HepG2 (cell line): ENCODE data around the gene DNMT1. TPM values are rescaled to one million over a fixed set of nuclear protein-coding genes. Genes with fewer than 3 reads are reported as not detected.

Experiments used
- ATAD3A ChIP-seq: sonication (generic); formaldehyde crosslinking; IDR thresholded peaks from 2 replicates; pipeline ENCODE4 v1.4.0; 2020; ENCODE audit warnings: missing genetic modification reagents
- GATAD1 ChIP-seq: IDR thresholded peaks from 2 replicates; pipeline ENCODE4 v1.6.1; 2016; ENCODE audit warnings: missing genetic modification reagents, missing compliant biosample characterization
- MAF1 ChIP-seq: sonication (generic); formaldehyde crosslinking; IDR thresholded peaks from 2 replicates; pipeline ENCODE4 v1.5.0; 2020; ENCODE audit warnings: missing genetic modification reagents, borderline replicate concordance
- MBD4 ChIP-seq: IDR thresholded peaks from 2 replicates; pipeline ENCODE4 v1.6.1; 2012; ENCODE audit warnings: low read length, inconsistent platforms, borderline replicate concordance
- NCOA5 ChIP-seq: sonication (generic); formaldehyde crosslinking; IDR thresholded peaks from 2 replicates; pipeline ENCODE4 v1.4.0; 2020; ENCODE audit warnings: missing genetic modification reagents
- NFE2 ChIP-seq: sonication (generic); formaldehyde crosslinking; IDR thresholded peaks from 2 replicates; pipeline ENCODE4 v1.4.0; 2020; ENCODE audit warnings: missing genetic modification reagents
- NFRKB ChIP-seq: fragments of 450-650 bp; IDR thresholded peaks from 2 replicates; pipeline ENCODE4 v1.6.1; 2017
- PHF21A ChIP-seq: sonication (generic); formaldehyde crosslinking; IDR thresholded peaks from 2 replicates; pipeline ENCODE4 v1.5.0; 2020; ENCODE audit warnings: mild to moderate bottlenecking, missing genetic modification reagents
- POLR2G ChIP-seq: fragments of 200-400 bp; formaldehyde crosslinking; IDR thresholded peaks from 2 replicates; pipeline ENCODE4 v1.6.1; 2018; ENCODE audit warnings: mild to moderate bottlenecking, low read depth, low read length, moderate library complexity
- WIZ ChIP-seq: sonication (generic); formaldehyde crosslinking; IDR thresholded peaks from 2 replicates; pipeline ENCODE4 v1.5.1; 2020; ENCODE audit warnings: mild to moderate bottlenecking, missing genetic modification reagents
- ZBTB3 ChIP-seq: sonication (generic); formaldehyde crosslinking; IDR thresholded peaks from 2 replicates; pipeline ENCODE4 v1.4.0; 2020; ENCODE audit warnings: low read depth, mild to moderate bottlenecking, moderate library complexity, missing genetic modification reagents, borderline replicate concordance
- ZNF768 ChIP-seq: sonication (generic); formaldehyde crosslinking; IDR thresholded peaks from 2 replicates; pipeline ENCODE4 v1.4.0; 2020; ENCODE audit warnings: missing genetic modification reagents
- ZNF773 ChIP-seq: sonication (generic); formaldehyde crosslinking; IDR thresholded peaks from 2 replicates; pipeline ENCODE4 v1.4.0; 2020; ENCODE audit warnings: missing genetic modification reagents, borderline replicate concordance
- ZNF841 ChIP-seq: sonication (generic); formaldehyde crosslinking; IDR thresholded peaks from 2 replicates; pipeline ENCODE4 v1.8.1; 2023; ENCODE audit warnings: missing genetic modification reagents, borderline replicate concordance
- polyA plus RNA-seq, 8 experiments: library from polyadenylated mRNA; depleted of rRNA in 3 of 8; stranded (reverse) in 7 of 8; unstranded in 1 of 8; fragments of >200 nt; fragmentation: Illumina TruSeq in 4 of 8; extraction: Trizol in 4 of 8; gene quantifications; 2 replicates each; pipeline versions ENCODE4 v1.2.1 to v1.2.3, GENCODE V29; 2011 to 2016; ENCODE audit warnings: low read depth in 4 of 8, missing spikeins in 1 of 8, mixed read lengths in 1 of 8; ENCODE audit not compliant: insufficient read depth in 1 of 8
- total RNA-seq, 5 experiments: library from RNA; depleted of rRNA; stranded (reverse); fragments of >200 nt; fragmentation: Illumina TruSeq; extraction: Trizol; gene quantifications; 2 replicates each; pipeline ENCODE4 v1.2.3, GENCODE V29; 2016; ENCODE audit warnings: low read depth in 1 of 5
- TF ChIP-seq, protein P1 (sequence below): sonication (generic); formaldehyde crosslinking; IDR thresholded peaks from 2 replicates; pipeline ENCODE4 v1.5.1; 2020; ENCODE audit warnings: mild to moderate bottlenecking, missing genetic modification reagents, moderate library complexity
- TF ChIP-seq, protein P2 (sequence below): sonication (generic); formaldehyde crosslinking; conservative IDR thresholded peaks from 2 replicates; pipeline ENCODE4 v1.4.0; 2020; ENCODE audit warnings: missing genetic modification reagents
- TF ChIP-seq, protein P3 (sequence below): sonication (generic); formaldehyde crosslinking; IDR thresholded peaks from 2 replicates; pipeline ENCODE4 v1.4.0; 2020; ENCODE audit warnings: missing genetic modification reagents
- TF ChIP-seq, protein P4 (sequence below): IDR thresholded peaks from 2 replicates; pipeline ENCODE4 v1.6.1; 2016; ENCODE audit warnings: control low read depth
- TF ChIP-seq, protein P5 (sequence below): sonication (generic); formaldehyde crosslinking; IDR thresholded peaks from 2 replicates; pipeline ENCODE4 v1.5.1; 2020; ENCODE audit warnings: mild to moderate bottlenecking, missing genetic modification reagents, borderline replicate concordance
- TF ChIP-seq, protein P6 (sequence below): sonication (generic); formaldehyde crosslinking; conservative IDR thresholded peaks from 2 replicates; pipeline ENCODE4 v1.8.1; 2023; ENCODE audit warnings: missing genetic modification reagents

DNMT1 gene
- total and polyA plus RNA-seq, 2 of the 13 experiments (the other 11 are each of a cell fraction or from before 2014, with no cell fraction given), result 31.2 to 91.1 TPM

DNA sequence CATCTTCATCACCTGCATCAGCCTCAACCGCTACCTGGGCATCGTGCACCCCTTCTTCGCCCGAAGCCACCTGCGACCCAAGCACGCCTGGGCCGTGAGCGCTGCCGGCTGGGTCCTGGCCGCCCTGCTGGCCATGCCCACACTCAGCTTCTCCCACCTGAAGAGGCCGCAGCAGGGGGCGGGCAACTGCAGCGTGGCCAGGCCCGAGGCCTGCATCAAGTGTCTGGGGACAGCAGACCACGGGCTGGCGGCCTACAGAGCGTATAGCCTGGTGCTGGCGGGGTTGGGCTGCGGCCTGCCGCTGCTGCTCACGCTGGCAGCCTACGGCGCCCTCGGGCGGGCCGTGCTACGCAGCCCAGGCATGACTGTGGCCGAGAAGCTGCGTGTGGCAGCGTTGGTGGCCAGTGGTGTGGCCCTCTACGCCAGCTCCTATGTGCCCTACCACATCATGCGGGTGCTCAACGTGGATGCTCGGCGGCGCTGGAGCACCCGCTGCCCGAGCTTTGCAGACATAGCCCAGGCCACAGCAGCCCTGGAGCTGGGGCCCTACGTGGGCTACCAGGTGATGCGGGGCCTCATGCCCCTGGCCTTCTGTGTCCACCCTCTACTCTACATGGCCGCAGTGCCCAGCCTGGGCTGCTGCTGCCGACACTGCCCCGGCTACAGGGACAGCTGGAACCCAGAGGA is 80.6 kb downstream of the DNMT1 start (continued):
- TF ChIP-seq ZNF773, result no peak
- no peak; the same call in 1 of the 2 replicates for TF ChIP-seq ZNF768 (CRISPR knock-in tag)
- TF ChIP-seq MAF1 (CRISPR knock-in tag), result no peak
- TF ChIP-seq GATAD1, result no peak
- TF ChIP-seq ZBTB3 (CRISPR knock-in tag), result no peak
- no peak for TF ChIP-seq NFRKB
- TF ChIP-seq MBD4, result no peak
- TF ChIP-seq, protein P1, sequence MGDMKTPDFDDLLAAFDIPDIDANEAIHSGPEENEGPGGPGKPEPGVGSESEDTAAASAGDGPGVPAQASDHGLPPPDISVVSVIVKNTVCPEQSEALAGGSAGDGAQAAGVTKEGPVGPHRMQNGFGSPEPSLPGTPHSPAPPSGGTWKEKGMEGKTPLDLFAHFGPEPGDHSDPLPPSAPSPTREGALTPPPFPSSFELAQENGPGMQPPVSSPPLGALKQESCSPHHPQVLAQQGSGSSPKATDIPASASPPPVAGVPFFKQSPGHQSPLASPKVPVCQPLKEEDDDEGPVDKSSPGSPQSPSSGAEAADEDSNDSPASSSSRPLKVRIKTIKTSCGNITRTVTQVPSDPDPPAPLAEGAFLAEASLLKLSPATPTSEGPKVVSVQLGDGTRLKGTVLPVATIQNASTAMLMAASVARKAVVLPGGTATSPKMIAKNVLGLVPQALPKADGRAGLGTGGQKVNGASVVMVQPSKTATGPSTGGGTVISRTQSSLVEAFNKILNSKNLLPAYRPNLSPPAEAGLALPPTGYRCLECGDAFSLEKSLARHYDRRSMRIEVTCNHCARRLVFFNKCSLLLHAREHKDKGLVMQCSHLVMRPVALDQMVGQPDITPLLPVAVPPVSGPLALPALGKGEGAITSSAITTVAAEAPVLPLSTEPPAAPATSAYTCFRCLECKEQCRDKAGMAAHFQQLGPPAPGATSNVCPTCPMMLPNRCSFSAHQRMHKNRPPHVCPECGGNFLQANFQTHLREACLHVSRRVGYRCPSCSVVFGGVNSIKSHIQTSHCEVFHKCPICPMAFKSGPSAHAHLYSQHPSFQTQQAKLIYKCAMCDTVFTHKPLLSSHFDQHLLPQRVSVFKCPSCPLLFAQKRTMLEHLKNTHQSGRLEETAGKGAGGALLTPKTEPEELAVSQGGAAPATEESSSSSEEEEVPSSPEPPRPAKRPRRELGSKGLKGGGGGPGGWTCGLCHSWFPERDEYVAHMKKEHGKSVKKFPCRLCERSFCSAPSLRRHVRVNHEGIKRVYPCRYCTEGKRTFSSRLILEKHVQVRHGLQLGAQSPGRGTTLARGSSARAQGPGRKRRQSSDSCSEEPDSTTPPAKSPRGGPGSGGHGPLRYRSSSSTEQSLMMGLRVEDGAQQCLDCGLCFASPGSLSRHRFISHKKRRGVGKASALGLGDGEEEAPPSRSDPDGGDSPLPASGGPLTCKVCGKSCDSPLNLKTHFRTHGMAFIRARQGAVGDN, result no peak
- TF ChIP-seq PHF21A (CRISPR knock-in tag), result no peak
- 0 out of 2 replicates have a peak, but pooled peaks have one; percentile 5 for TF ChIP-seq NFE2
- no peak for TF ChIP-seq ZNF841 (CRISPR knock-in tag)
- no peak for TF ChIP-seq WIZ (CRISPR knock-in tag)
- TF ChIP-seq, protein P2, sequence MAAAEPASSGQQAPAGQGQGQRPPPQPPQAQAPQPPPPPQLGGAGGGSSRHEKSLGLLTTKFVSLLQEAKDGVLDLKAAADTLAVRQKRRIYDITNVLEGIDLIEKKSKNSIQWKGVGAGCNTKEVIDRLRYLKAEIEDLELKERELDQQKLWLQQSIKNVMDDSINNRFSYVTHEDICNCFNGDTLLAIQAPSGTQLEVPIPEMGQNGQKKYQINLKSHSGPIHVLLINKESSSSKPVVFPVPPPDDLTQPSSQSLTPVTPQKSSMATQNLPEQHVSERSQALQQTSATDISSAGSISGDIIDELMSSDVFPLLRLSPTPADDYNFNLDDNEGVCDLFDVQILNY (CRISPR knock-in tag), result no peak
- TF ChIP-seq, protein P3, sequence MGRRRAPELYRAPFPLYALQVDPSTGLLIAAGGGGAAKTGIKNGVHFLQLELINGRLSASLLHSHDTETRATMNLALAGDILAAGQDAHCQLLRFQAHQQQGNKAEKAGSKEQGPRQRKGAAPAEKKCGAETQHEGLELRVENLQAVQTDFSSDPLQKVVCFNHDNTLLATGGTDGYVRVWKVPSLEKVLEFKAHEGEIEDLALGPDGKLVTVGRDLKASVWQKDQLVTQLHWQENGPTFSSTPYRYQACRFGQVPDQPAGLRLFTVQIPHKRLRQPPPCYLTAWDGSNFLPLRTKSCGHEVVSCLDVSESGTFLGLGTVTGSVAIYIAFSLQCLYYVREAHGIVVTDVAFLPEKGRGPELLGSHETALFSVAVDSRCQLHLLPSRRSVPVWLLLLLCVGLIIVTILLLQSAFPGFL (CRISPR knock-in tag), result no peak
- TF ChIP-seq POLR2G, result peak; percentile 69; the same call in 1 of the 2 replicates
- TF ChIP-seq, protein P4, sequence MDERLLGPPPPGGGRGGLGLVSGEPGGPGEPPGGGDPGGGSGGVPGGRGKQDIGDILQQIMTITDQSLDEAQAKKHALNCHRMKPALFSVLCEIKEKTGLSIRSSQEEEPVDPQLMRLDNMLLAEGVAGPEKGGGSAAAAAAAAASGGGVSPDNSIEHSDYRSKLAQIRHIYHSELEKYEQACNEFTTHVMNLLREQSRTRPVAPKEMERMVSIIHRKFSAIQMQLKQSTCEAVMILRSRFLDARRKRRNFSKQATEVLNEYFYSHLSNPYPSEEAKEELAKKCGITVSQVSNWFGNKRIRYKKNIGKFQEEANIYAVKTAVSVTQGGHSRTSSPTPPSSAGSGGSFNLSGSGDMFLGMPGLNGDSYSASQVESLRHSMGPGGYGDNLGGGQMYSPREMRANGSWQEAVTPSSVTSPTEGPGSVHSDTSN (CRISPR knock-in tag), result no peak
- TF ChIP-seq, protein P5, sequence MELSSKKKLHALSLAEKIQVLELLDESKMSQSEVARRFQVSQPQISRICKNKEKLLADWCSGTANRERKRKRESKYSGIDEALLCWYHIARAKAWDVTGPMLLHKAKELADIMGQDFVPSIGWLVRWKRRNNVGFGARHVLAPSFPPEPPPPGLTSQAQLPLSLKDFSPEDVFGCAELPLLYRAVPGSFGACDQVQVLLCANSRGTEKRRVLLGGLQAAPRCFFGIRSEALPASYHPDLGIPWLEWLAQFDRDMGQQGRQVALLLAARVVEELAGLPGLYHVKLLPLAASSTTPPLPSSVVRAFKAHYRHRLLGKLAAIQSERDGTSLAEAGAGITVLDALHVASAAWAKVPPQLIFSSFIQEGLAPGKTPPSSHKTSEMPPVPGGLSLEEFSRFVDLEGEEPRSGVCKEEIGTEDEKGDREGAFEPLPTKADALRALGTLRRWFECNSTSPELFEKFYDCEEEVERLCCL (CRISPR knock-in tag), result 0 out of 2 replicates have a peak, but pooled peaks have one; percentile 18
- no peak for TF ChIP-seq NCOA5 (CRISPR knock-in tag)
- TF ChIP-seq, protein P6, sequence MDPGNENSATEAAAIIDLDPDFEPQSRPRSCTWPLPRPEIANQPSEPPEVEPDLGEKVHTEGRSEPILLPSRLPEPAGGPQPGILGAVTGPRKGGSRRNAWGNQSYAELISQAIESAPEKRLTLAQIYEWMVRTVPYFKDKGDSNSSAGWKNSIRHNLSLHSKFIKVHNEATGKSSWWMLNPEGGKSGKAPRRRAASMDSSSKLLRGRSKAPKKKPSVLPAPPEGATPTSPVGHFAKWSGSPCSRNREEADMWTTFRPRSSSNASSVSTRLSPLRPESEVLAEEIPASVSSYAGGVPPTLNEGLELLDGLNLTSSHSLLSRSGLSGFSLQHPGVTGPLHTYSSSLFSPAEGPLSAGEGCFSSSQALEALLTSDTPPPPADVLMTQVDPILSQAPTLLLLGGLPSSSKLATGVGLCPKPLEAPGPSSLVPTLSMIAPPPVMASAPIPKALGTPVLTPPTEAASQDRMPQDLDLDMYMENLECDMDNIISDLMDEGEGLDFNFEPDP (CRISPR knock-in tag), result no peak
- no peak for TF ChIP-seq ATAD3A (CRISPR knock-in tag)
